NT2/D1 (cell line): Measurements from ENCODE around the gene PRKRIP1.
"Not testable (repeated sequence)": the region's sequence is repeated elsewhere in the genome, so short reads cannot be mapped to it uniquely, and the experiment has no call there.

Experiments
- DNase-seq: peaks from one replicate; pipeline ENCODE4 v3.0.0-alpha.2; 2011; ENCODE audit warnings: low read depth, low spot score
- H3K27me3 ChIP-seq: 2 replicates; pipeline ENCODE4 v1.6.0; 2011; ENCODE audit warnings: mild to moderate bottlenecking; ENCODE audit not compliant: insufficient read length, insufficient read depth
- H3K36me3 ChIP-seq: 2 replicates; pipeline ENCODE4 v1.6.1; 2011; ENCODE audit warnings: mild to moderate bottlenecking, low read length, mixed read lengths; ENCODE audit not compliant: insufficient read depth, insufficient read length
- H3K4me1 ChIP-seq: 2 replicates; pipeline ENCODE4 v1.5.1; 2011; ENCODE audit not compliant: insufficient read depth, insufficient read length
- H3K4me3 ChIP-seq: 2 replicates; pipeline ENCODE4 v1.5.1; 2011; ENCODE audit warnings: low read depth; ENCODE audit not compliant: insufficient read length
- H3K9ac ChIP-seq: 2 replicates; pipeline ENCODE4 v1.6.0; 2011; ENCODE audit warnings: low read depth; ENCODE audit not compliant: insufficient read length
- H3K9me3 ChIP-seq: 2 replicates; pipeline ENCODE4 v1.5.1; 2011; ENCODE audit warnings: mild to moderate bottlenecking, low read length; ENCODE audit not compliant: insufficient read depth
- SUZ12 ChIP-seq: IDR thresholded peaks from 2 replicates; pipeline ENCODE4 v1.6.1; 2011; ENCODE audit not compliant: insufficient read length, insufficient read depth; ENCODE audit errors: extremely low read depth
- YY1 ChIP-seq: IDR thresholded peaks from 2 replicates; pipeline ENCODE4 v1.6.1; 2011; ENCODE audit not compliant: insufficient read length, insufficient read depth
- ZNF274 ChIP-seq: IDR thresholded peaks from 2 replicates; pipeline ENCODE4 v1.6.1; 2011; ENCODE audit warnings: mild to moderate bottlenecking, low read depth, low read length

PRKRIP1 gene, protein sequence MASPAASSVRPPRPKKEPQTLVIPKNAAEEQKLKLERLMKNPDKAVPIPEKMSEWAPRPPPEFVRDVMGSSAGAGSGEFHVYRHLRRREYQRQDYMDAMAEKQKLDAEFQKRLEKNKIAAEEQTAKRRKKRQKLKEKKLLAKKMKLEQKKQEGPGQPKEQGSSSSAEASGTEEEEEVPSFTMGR

DNA sequence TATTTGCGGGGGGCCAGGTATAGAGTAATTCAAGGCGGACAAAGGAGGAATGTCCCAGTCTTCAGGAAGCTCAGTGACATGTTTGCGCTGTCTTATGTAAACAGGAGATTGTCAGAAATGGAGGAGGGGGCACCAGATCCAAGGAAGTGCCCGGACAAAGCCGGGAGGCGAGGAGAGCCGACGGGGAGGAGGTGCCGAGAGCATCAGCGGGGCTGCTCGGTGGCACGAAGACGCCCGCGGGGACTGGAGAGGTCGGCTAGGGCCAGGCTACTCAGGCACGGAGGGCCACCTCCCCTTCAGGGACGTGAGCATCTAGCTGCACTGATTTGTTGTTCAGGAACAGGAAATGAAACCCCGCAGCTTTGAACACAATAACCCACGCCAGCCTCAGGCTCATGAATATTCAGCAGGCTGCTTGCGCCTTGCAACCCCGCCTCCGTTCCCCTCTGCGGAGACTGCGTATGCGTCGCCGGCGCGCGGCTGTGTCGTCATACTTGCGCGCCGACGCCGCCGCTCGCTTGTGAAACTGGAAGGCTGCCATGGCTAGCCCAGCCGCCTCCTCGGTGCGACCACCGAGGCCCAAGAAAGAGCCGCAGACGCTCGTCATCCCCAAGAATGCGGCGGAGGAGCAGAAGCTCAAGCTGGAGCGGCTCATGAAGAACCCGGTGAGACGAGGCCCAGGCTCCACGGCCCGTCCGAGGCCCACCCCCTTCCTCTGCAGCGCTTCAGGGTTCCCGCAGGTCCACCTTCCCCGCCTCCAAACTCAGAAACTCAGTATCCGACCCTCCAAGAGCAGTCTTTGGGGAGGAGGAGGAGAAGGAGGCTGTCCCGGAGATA is at the start of gene PRKRIP1:
Gene PRKRIP1 (plus strand): TSS at position 491 of the 837 bp plus-strand sequence. CDS start 49 bp downstream, at position 540.
- H3K9me3 ChIP-seq = no peaks in the 10 kb centered on the region
- TF ChIP-seq SUZ12 (no peak), ZNF274 (no peak), YY1 (no peak)
- peak; percentile 93 for DNase-seq
- no peaks in the 10 kb centered on the region for H3K4me1 ChIP-seq
- peaks cover 41% of the 10 kb centered on the region for H3K36me3 ChIP-seq
- H3K27me3 ChIP-seq = no peaks in the 10 kb centered on the region
- peak within 1 kb of the TSS; percentile 89 for H3K9ac ChIP-seq
- peak within 1 kb of the TSS; percentile 78 for H3K4me3 ChIP-seq

DNA sequence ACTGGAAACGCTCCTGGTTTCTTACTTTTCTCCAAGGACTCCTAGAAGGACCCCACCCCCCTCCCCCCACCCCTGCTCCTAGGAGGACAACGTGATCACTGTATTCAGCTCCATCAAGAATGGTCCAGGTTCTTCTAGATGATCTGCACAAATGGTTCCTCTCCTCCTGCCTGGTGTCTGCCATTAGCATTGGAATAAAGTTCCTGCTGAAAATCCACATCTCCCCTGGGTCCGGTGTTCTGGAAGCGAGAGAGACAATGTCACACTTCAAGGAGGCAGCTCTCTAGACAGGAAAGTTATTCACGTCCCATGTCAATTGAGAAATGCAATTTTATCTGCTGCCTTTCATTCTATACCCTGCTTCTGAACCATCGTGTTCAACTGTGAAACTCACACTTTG is 49.2 kb upstream of the PRKRIP1 start:
- H3K27me3 ChIP-seq, H3K9ac ChIP-seq, H3K36me3 ChIP-seq, DNase-seq, H3K9me3 ChIP-seq, H3K4me1 ChIP-seq, H3K4me3 ChIP-seq: not testable (repeated sequence)

DNA sequence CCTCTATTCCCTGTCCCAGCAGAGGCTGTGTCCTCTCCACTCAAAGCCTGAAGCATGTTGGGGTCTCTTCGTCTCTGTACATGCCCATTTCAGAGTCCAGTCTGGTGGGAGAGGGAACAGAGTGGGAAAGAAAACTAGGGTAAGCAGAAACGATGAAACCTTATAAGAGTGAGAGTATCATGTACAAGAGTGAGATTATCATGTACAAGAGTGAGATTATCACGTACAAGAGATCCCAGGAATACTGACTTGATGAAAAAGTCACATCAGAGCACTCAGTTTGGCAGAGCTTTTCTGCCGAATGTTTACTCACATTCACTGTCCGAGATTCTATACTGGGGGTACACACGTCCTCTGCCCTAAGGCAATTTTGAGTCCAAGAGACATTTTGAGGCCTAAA is 39.8 kb upstream of the PRKRIP1 start, which contains the start of gene SPDYE6:
Gene SPDYE6 (minus strand): TSS at position 101 of the 400 bp plus-strand sequence. CDS start 421 bp downstream, outside the sequence.
- H3K27me3 ChIP-seq, H3K9me3 ChIP-seq, H3K4me3 ChIP-seq, H3K4me1 ChIP-seq, DNase-seq, H3K9ac ChIP-seq, H3K36me3 ChIP-seq: not testable (repeated sequence)

DNA sequence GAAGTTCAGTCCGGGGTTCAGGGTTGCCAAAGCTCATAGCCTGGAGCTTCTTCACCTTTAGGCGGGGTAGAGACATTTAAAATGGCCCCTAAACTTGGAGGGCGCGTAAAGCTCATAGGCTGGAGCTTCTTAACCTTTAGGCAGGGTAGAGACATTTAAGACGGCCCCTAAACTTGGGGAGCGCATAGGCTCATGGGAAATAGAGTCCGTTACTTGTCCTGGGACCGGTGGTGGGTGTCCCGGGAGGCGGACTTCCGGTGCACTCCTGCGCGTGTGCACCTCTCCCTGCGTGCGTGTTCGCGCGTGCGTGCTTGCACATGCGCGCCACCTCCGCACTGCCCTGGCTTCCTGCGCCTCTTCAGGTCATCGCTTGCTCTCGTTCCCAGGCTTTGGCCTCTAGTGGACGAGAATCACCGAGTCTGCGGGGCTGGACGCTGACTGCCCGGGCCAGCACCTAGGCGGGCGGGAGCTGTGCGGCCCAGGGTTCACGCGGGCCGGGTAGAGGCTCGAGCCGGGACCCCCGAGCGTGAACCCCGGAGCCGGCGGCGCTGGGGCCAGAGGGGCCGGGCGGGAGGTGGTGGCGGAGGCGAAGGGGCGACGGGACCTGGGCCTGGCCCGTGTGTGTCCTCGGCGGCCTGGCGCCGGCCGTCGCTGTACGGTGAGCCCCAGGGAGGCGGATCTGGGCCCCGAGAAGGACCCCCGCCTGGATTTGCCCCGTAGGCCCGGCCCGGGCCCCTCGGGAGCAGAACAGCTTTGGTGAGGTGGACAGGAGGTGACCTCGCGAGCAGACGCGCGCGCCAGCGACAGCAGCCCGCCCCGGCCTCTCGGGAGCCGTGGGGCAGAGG is 32.4 kb upstream of the PRKRIP1 start:
- H3K4me1 ChIP-seq, H3K36me3 ChIP-seq, H3K27me3 ChIP-seq, H3K9me3 ChIP-seq: not testable (repeated sequence)
- Histone ChIP-seq H3K9ac (peak overlapping the region; percentile 67), H3K4me3 (peak overlapping the region; percentile 61)
- peak; percentile 95 for DNase-seq

DNA sequence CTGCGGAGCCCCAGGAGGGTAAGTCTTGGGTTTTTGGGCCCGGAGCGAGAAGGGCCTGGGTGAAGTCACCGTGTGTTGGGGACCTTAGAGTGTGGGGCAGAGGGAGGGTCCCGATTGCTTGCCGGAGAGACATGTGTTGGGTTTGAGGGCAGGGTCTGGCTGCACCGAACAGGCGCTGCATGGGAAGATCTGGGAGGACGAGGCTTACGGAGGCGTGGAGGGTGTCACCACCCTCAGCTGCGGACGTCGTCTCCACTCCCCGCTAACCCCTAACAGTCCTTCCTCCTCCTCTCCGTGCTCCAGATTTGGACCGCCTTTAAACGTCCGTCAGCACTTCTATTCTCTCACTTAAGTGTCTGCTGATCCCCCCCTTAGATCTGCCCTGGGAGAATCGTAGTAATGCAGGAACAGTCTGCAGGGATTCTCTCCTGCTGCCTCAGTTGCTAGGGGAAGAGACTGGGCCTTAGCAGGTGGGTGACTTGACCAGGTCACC is 31.7 kb upstream of the PRKRIP1 start:
- Histone ChIP-seq H3K9ac (peak overlapping the region; percentile 67), H3K4me3 (peak overlapping the region; percentile 61)
- not testable (repeated sequence) for H3K9me3 ChIP-seq, H3K4me1 ChIP-seq, DNase-seq, H3K27me3 ChIP-seq, H3K36me3 ChIP-seq

DNA sequence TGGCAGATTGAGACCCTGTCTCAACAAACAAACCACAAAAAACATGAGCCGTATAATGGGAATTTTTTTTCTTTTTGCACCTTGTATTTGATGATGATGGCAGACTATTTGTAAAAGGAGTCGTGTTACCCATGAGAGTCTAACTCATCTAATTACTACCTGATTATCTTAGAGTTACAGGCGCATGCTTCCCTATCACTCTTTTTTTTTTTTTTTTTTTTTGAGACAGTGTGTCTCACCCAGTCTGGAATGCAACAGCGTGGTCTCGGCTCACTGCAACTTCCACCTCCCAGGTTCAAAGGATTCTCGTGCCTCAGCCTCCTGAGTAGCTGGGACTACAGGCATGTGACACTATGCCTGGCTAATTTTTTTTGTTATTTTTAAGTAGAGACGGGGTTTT is 30.8 kb upstream of the PRKRIP1 start:
- H3K27me3 ChIP-seq, H3K9ac ChIP-seq, DNase-seq, H3K4me1 ChIP-seq, H3K4me3 ChIP-seq, H3K36me3 ChIP-seq, H3K9me3 ChIP-seq: not testable (repeated sequence)

DNA sequence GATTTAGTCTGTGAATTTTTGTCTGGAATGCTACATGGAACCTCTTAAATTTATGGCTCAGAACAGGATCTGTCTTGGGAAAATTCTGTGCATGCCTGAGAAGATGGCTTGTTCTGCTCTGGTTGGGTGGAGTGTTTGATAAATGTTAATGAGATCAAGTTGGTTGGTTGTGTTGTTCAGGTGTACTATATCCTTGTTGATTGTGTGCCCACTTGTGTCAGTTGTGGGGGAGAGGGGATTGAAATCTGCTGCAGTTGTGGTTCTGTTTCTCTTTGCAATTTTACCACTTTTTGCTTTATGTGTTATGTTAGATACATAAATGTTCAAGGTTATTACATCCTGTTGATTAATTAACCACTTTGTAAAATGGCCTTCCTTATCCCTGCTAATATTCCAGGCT is 26.1 kb upstream of the PRKRIP1 start:
- not testable (repeated sequence) for H3K9me3 ChIP-seq, DNase-seq, H3K9ac ChIP-seq, H3K27me3 ChIP-seq, H3K36me3 ChIP-seq, H3K4me1 ChIP-seq, H3K4me3 ChIP-seq

DNA sequence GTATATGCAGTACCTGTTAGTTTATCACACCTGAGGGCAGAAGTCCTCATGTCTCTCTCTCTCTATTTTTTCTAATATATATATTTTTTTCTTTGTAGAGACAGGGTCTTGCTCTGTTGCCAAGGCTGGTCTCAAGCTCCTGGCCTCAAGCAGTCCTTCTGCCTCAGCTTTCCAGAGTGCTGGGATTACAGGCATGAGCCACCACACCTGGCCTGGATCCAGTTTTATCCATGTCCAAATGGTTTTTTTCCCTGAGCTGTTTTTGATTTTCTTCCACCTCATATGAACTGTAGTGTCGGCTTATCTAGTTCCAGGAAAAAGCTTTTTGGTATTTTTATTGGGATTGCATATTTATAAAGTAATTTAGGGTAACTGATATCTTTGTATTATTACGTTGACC is 23.4 kb upstream of the PRKRIP1 start:
- not testable (repeated sequence) for H3K4me3 ChIP-seq, H3K9me3 ChIP-seq, DNase-seq, H3K9ac ChIP-seq, H3K4me1 ChIP-seq, H3K27me3 ChIP-seq, H3K36me3 ChIP-seq
